Measurements from ENCODE around the gene KAT7.

KAT7 gene

DNA sequence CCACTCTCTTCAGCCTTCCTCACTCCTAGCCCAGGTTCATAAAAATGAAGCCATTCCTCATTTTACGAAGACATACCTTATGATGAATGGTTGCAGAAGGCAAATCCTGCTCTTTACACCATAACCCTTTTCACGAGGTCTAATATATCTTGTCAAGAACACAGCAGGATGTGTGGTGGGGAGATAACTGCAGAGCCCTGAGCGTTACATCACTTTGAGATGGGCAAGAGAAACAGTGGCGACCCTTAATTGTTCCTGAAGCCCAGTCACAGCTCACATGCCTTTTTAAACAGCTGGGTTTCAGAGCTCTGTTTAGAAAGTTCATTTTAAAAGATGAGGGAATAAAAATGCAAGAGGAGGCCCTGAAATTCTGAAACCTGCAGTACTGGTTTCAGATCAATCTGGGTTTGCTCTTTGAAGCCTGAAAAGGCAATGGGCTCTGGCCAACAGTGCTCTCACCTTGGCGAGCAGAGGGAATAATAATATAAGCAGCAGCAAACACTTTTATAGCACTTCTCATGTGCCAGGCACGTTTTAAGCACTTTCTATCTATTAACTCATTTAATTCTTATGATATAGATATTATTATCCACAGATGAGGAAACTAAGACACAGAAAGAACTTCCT is 27.4 kb upstream of the KAT7 start:
- no peak for DNase-seq (ENCODE audit: low spot score)

DNA sequence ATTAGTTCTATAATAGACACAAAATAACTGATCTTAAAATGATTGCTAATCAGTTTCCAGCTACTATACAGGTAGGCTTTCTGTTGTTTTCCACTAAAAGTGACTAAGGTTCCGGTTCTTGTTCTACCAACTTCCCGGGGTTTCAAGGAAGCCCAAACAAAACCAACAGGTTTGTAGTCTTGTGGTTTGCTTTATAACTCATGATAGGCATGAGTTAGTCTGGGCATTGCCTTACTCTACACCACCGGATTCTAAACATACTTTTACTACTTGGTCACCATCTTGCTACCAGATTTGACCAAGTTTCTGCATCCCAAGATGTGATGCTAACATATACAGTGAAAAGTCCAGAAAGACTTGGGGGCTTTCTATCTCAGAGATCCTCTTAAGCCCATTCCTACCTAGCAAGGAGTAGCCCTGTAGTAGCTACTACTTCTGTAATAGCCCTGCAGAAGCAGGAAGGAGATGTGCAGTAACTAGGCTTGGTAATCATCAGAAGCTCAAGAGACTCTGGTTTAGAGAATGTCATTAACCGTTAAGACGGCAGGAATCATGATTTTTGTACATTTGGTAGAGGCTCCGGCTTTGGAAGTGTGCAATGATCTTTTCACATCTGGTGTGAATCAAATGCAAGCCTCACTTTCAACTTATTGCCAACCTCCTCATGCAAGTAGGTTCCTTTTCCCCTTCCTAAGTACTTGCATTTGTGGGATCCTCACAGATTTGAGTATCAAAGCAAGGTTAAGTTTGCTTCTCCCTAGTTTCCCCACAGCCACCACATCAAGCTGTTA is 26.1 kb upstream of the KAT7 start:
- no peak for DNase-seq (ENCODE audit: low spot score)

DNA sequence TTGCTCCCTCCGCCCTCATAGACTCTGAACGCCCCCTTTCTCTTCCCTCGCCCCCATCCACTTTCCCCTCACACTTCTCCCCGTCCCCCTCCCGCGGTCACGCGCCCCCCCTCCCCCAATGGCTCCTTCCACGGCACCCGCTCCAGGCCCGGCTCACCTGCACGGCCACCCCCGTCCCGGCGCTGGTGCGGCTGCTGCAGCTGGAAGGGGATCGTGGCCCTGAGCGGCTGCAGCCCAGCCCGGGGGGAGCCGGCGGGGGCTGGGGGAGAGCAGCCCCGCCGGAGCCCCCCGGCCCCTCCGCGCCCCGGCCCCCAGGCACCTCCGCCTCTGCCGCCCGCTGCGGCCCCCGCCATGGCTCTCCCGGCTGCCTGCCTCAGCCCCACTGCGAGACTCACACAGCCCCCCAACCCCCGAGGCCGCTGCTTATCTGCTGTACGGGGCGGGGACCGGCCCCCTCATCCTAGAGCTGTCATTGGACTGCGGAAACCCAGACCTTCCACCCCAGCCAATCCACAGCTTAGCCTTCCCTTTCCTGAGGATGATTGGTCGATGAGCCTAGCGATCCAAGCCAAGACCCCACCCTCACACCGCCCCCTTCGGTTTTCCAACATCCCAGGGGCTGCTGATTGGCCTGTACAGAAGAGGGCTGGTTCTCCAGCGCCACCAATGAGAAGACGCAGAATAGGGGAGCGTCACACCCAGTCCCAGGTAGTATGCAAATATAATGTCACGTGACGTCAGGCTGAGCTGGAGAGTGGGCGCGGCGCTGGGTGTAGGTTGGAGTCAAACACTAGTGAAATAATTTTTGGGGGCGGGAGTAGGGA is 24.5 kb upstream of the KAT7 start, which contains the start of gene FAM117A:
FAM117A (minus strand) TSS at position 397 of the 824 bp plus-strand sequence; CDS start at position 353, 44 bp downstream.
- peak; percentile 98 for DNase-seq (ENCODE audit: low spot score)

GRCh38 chr17:49764559-49765180 is 23.8 kb upstream of the KAT7 start:
- DNase-seq (ENCODE audit: low spot score), result no peak

- no peak for DNase-seq (ENCODE audit: low spot score)
These were observed 21.5 kb upstream of the KAT7 start for GRCh38 chr17:49766918-49767530.

DNA sequence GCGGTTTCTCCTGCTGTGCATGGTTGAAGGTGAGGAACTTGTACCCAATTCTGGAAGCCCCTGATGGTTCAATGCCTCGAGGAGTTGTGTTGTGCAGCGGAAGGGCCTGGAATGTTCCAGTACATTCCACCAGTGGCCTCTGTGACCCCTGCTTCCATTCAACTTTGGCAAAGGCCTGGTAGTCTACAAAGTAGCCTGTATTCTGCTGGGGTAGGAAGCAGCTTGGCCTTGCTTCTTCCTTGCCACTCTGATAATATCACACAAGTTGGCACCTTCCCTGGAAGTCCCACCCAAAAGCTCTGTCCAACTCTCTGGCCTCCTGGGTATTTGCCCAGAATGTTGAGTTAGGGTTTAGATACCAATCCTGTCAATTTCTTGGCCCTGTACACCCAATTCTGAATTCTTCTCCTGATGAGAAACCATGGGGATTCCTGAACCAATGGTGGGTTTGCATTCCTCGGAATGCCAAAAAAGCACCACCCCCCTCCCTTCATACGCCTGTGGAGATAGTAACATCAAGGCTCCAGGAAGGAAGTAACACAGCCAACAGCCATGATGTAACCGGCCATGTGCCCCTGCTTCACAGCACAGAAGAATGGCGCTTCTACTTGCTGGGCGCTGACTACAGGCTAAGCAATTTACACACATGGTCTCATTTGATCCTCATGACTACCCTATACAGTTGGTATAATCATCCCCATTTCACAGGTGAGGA is 12.8 kb upstream of the KAT7 start:
- DNase-seq (ENCODE audit: low spot score), result no peak

GRCh38 chr17:49776551-49777300 is 11.8 kb upstream of the KAT7 start:
- DNase-seq (ENCODE audit: low spot score), result no peak

- DNase-seq (ENCODE audit: low spot score), result no peak
These were observed 10.9 kb upstream of the KAT7 start for GRCh38 chr17:49777563-49777962.

DNA sequence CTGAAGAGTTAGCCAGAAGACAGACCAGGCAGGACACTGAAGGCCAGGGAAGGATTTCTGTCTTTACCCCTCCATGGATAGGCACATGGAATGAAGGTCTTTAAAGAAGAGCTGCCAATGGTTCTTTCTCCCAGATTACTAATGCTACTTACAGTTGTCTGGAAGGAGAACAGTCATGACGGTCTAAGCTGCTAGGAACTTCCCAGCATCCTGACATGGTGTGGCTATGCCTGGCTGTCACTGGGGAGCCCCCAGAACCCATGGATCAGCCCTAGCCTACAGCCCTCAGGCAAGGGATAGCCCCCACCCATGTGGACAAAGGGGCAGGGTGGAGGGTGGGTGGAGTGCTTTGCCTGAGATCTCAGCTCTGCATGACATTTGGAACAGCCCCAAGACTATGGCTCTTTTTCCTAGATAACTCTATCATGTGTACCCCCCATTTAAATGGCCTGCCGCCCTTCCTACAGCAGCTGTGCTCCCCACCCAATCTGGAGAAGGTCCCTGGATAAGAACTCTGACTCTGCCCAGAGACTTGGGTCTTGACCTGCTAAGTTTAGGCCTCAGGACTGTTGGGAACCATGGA is 9.2 kb upstream of the KAT7 start:
- no peak for DNase-seq (ENCODE audit: low spot score)

DNA sequence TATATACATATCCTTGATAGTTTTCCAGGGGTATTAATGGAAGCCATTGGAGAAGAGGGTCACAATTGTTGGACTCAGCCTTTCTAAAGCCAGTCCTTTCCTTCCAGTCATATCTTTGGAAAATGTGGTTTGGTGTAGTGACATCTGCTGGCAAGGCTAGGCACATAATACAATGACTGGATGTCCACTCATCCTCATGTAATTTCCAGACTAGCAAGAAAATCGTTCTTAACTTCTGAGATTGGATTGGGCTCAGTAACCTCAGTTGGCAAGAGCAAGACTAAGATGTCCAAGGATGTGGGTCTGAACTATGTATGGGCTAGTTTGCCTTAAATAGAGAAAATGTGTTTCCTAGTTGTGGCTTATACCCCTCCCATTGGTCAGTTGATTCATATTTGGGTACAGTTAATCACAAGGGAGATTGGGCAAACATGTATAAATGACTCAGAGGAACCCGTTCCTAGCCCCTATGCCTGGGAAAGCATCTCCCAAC is 8.7 kb upstream of the KAT7 start:
- DNase-seq (ENCODE audit: low spot score), result peak; percentile 20

- DNase-seq (ENCODE audit: low spot score), result no peak
These were observed 5.3 kb upstream of the KAT7 start for GRCh38 chr17:49783071-49783715.

GRCh38 chr17:49783791-49784190 is 4.7 kb upstream of the KAT7 start:
- DNase-seq (ENCODE audit: low spot score), result no peak

DNA sequence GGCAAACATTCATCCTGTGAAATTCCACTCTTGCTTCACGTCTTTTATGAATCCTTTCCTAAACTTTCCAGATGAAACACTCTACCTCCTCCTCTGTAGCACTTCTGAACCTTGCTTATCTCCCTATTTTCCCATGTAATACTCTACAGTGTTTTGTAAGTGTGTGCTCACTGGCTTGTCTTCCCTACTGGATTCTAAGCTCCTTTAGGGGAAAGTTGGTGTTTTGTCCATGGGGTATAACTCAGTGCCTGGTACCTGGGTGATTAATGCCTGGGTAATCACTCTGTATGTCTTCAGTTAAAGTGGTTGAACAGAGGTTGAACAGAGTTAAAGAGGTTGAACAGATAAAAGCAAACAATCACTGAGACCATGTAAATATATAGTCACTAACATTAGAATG is 3.8 kb upstream of the KAT7 start:
- DNase-seq (ENCODE audit: low spot score), result no peak

GRCh38 chr17:49787884-49788477 is 500 bp upstream of the KAT7 start:
- no peak for DNase-seq (ENCODE audit: low spot score)

GRCh38 chr17:49789243-49789578 is 730 bp downstream of the KAT7 start:
- no peak for DNase-seq (ENCODE audit: low spot score)

DNA sequence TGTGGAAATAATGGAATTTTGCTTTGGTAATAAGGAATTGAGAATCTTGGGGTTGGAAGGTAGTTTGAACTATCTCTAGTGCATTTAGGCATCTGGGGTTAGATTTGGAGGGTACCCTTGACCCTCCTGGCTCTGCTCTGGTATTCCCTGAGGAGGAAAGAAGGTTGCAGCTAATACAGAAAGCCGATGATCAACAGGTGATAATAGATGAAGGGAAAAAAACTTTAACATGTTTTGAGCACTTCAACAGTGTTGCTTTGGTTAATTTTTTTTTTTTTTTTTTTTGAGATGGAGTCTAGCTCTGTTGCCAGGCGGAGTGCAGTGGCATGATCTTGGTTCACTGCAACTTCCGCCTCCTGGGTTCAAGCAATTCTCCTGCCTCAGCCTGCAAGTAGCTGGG is 4.8 kb downstream of the KAT7 start:
- no peak for DNase-seq (ENCODE audit: low spot score)

- DNase-seq (ENCODE audit: low spot score), result no peak
These were observed 6.9 kb downstream of the KAT7 start for GRCh38 chr17:49795372-49795771.

DNA sequence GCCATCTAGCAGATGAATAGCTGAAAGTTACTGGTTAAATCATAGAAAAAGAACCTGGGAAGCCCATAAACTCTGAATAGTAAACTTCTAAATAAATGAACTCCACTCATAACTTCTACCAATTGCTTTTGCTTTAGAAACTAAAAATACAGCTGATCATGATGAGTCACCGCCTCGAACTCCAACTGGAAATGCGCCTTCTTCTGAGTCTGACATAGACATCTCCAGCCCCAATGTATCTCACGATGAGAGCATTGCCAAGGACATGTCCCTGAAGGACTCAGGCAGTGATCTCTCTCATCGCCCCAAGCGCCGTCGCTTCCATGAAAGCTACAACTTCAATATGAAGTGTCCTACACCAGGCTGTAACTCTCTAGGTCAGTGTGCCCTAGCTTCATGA is 9.7 kb downstream of the KAT7 start:
- no peak for DNase-seq (ENCODE audit: low spot score)

DNA sequence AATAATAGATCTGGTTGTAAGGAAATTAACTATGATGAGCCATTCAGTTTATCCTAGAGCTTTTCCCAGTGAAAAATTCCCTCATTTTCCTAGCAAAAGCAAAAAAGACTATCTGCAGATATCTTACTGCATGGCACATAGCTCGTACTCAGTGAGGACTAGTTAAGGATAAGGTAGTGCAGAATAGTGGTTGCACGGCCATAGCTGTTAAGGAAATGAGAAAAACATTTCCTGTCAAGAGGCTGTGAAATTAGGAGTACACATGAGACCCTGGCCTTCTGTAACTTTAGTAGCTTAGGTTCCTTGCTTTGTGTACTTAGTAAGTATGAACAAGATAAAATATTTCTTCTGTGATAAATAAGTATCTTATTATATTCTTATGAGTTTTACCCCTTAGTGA is 10.3 kb downstream of the KAT7 start:
- no peak for DNase-seq (ENCODE audit: low spot score)

Measured in HuH-7.5 (cell line).